HG03565 (cell line): Measurements from ENCODE around the gene PARP3.
"Not testable (repeated sequence)": the region's sequence is repeated elsewhere in the genome, so short reads cannot be mapped to it uniquely, and the experiment has no call there.

Source experiments
- ATAC-seq: cut with Tn5 transposase; IDR thresholded peaks from one replicate; pipeline ENCODE4 v1.9.1; 2021; ENCODE audit warnings: mild to moderate bottlenecking, moderate library complexity; ENCODE audit not compliant: unreplicated experiment

PARP3 gene

DNA sequence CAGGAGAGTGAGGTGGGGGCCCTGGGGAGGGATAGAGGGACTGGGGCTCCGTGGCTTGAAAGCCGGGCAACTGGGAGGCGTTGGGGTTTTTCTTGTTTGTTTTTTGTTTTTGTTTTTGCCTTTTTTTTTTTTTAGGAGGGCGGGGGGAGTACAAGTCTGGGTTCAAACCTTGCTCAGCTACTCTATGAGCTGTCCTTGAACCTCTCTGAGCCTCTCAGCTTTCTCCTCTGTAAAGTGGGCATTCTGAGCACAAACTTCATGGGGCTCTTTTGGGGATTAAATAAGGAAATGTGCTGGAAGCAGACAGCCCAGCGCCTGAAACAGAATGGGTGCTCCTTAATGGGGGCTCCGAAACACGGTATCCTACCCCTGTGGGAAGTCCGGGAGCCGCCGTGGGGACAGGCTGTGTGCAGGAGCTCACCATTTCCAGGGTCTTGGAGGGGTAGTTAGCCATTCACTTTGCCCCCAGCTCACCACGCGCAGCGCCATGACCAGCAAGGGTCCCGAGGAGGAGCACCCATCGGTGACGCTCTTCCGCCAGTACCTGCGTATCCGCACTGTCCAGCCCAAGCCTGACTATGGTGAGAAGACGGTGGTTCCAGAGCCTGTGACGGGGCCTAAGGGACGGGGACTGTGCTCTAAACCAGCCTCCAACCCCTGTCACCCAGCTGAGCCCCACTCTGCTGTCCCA is 41.6 kb downstream of the PARP3 start:
- no peak for ATAC-seq

DNA sequence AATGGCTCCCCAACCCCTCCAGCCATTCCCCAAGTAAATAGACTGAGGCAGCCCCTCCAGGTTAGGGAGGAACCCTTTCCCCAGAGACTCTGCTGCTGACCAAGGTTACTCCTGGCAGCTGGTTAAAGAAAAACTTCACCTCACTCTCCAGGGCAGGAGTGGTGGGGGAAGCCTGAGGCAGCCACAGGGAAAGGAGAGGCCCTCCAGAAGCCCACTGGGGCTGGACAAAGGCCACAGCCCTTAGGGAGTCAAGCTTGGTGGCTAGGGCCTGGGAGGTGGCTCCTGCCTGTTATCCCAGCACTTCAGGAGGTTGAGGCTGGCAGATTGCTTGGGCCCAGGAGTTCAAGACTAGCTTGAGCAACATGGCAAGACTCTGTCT is 42.1 kb downstream of the PARP3 start:
- no peak for ATAC-seq

GRCh38 chr3:51985063-51985462 is 42.9 kb downstream of the PARP3 start:
- no peak for ATAC-seq

DNA sequence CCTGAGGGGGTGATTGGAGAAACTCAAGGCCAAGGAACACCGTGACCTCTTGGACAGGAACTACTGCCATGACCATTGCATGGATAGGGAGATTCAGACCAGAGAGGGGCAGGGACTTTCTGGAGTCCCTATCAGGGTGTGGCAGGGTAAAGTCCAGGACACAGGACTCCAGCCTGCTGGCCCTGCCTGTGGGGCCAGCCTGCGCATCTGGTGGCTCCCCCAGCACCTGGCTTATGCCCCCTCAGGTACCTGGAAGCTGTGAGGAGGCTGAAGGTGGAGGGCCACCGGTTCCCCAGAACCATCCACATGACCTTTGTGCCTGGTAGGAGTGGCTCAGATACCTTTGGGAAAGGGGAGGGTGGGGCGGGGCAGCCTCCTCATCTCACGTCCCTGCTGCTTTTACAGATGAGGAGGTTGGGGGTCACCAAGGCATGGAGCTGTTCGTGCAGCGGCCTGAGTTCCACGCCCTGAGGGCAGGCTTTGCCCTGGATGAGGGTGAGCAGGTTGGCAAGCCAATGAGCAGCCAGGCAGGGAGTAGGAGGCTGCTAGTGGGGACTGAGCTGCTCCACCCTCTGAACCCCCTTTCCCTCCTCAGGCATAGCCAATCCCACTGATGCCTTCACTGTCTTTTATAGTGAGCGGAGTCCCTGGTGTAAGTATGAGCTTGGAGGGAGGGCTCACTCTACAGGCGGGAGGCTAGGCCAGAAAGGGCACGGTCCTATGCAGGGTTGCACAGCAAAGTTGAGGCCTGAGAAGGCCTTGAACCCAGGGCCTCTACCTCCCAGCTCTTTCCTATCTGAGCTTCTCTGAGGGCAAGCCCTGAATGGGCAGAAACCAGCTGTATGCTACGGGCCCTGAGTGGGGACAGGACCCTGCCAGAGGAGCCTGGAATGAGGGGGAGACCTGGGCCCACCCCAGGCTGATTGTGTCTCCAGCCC is 44.1 kb downstream of the PARP3 start:
- ATAC-seq: no peak

- ATAC-seq: no peak
These were observed 45.4 kb downstream of the PARP3 start for GRCh38 chr3:51987568-51987967.

- no peak for ATAC-seq
These were observed 46.4 kb downstream of the PARP3 start for GRCh38 chr3:51988286-51989146.

- ATAC-seq: not testable (repeated sequence)
These were observed 48.4 kb downstream of the PARP3 start for GRCh38 chr3:51990501-51990971.

GRCh38 chr3:51992017-51992682 is 50.0 kb downstream of the PARP3 start:
- no peak for ATAC-seq

DNA sequence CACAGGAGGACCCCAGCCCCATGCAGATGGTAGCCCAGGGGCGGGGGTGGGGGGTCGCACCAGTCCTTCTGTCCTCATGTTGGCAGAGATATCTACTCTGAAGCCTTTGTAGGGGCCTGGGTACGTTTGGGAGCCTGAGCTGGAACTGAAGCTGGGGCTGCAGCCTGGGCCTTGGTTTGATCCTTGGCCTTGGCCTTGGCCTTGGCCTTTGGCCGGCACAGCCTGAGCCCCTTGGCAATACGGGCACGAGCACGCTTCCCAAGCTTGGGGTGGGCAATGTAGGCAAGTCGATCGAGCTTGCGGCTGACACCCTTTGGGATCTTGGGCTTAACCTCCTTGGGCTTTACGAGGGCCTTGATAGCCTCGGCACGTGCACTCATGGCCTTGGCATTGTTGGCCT is 51.5 kb downstream of the PARP3 start:
- not testable (repeated sequence) for ATAC-seq

- no peak for ATAC-seq
These were observed 52.4 kb downstream of the PARP3 start for GRCh38 chr3:51994530-51994929.

- peak; percentile 85 for ATAC-seq
These were observed 53.4 kb downstream of the PARP3 start, which contains the start of gene RPL29 for GRCh38 chr3:51995346-51996163. Gene RPL29, minus strand, starts transcription at chr3:51995895. Its CDS starts 434 bp downstream, at chr3:51995461.

- ATAC-seq: no peak
These were observed 55.0 kb downstream of the PARP3 start for GRCh38 chr3:51997172-51997571.

- ATAC-seq: no peak
These were observed 55.9 kb downstream of the PARP3 start for GRCh38 chr3:51997935-51998596.
